ENCODE results near the gene DNMBP.

- TF ChIP-seq STAT1 (IDR thresholded peaks at IDR 0.05; ENCODE audit: unreplicated experiment) (no peak), JUNB (IDR thresholded peaks at IDR 0.05; ENCODE audit: unreplicated experiment) (no peak)
Measured at GRCh38 chr10:99996671-99997648, 12.8 kb downstream of the DNMBP start.

Data from GM23338 (cell line).